Endothelial cell of umbilical vein (primary cell): ENCODE measurements around the gene XPNPEP2. TPM values are rescaled to one million over a fixed set of nuclear protein-coding genes. Genes with fewer than 3 reads are reported as not detected.

Experiments used
- BruUV-seq: library from RNA; stranded (reverse); fragments of 400-500 nt; replicated peaks from 2 replicates; lab custom pipeline; 2021; lab: Mats Ljungman, UMichigan
- CTCF ChIA-PET: fragments of 300-600, 350-600 bp; sonication (Branson Sonifier 250); formaldehyde crosslinking; loops from one replicate; lab custom pipeline; 2021; ENCODE audit warnings: antibody characterized with exemption, inconsistent platforms; lab: Charles Lee
- POLR2A ChIA-PET: fragments of 300-600, 350-600 bp; sonication (Branson Sonifier 250); formaldehyde crosslinking; loops from one replicate; lab custom pipeline; 2021; ENCODE audit warnings: antibody characterized with exemption, inconsistent platforms; lab: Charles Lee
- DNase-seq: peaks from one replicate; pipeline ENCODE4 v3.0.0-alpha.2; 2011; ENCODE audit warnings: low read depth, low spot score
- FAIRE-seq: peaks from 2 replicates; lab custom pipeline; 2011; peaks lifted over from hg19 to GRCh38; lab: Jason Lieb, UNC
- H2AFZ ChIP-seq: 2 replicates; pipeline ENCODE4 v1.6.0; 2012; ENCODE audit warnings: low read depth, low read length, control low read depth, inconsistent platforms
- H3K27ac ChIP-seq: 2 replicates; pipeline ENCODE4 v1.5.1; 2011; ENCODE audit warnings: low read depth, mild to moderate bottlenecking, control low read depth, low read length, moderate library complexity; ENCODE audit not compliant: insufficient read depth
- H3K27me3 ChIP-seq, 2 experiments: 2 replicates each; pipeline versions ENCODE4 v1.6.0 to v1.6.1; 2011; ENCODE audit warnings: low read length in 2 of 2, mixed read lengths in 1 of 2; ENCODE audit not compliant: control insufficient read depth in 2 of 2, insufficient read depth in 2 of 2
- H3K36me3 ChIP-seq, 2 experiments: 2 replicates in 1 of 2; 3 replicates in 1 of 2; pipeline ENCODE4 v1.5.1; 2011; ENCODE audit warnings: low read length in 2 of 2, mild to moderate bottlenecking in 1 of 2, moderate library complexity in 1 of 2; ENCODE audit not compliant: control insufficient read depth in 2 of 2, insufficient read depth in 2 of 2; ENCODE audit errors: extremely low read depth in 1 of 2
- H3K4me1 ChIP-seq: 3 replicates; pipeline ENCODE4 v1.5.1; 2011; ENCODE audit warnings: mild to moderate bottlenecking, low read length; ENCODE audit not compliant: control insufficient read depth, insufficient read depth; ENCODE audit errors: extremely low read depth
- H3K4me2 ChIP-seq: 2 replicates; pipeline ENCODE4 v1.6.1; 2011; ENCODE audit warnings: low read length, control low read depth, mixed read lengths; ENCODE audit not compliant: insufficient read depth
- H3K4me3 ChIP-seq, 3 experiments: fragments of 200-600 bp in 1 of 3; sonication (generic), shearing (Covaris generic) in 1 of 3; replicated peaks in 1 of 3; 2 replicates each; pipeline ENCODE4 v1.5.1; 2011 to 2016; ENCODE audit warnings: control low read depth in 3 of 3, low read length in 3 of 3, mild to moderate bottlenecking in 2 of 3, inconsistent platforms in 1 of 3, low read depth in 1 of 3, moderate library complexity in 1 of 3; ENCODE audit not compliant: insufficient read depth in 1 of 3
- H3K79me2 ChIP-seq: 2 replicates; pipeline ENCODE4 v1.6.0; 2012; ENCODE audit warnings: low read length, inconsistent platforms; ENCODE audit not compliant: control insufficient read depth, insufficient read depth
- H3K9ac ChIP-seq: replicated peaks from 2 replicates; pipeline ENCODE3; 2011; ENCODE audit warnings: low read length, control low read depth; ENCODE audit not compliant: insufficient read depth; ENCODE audit errors: extremely low read depth
- H3K9me1 ChIP-seq: replicated peaks from 3 replicates; pipeline ENCODE4 v1.6.0; 2011; ENCODE audit warnings: mild to moderate bottlenecking, low read length; ENCODE audit not compliant: control insufficient read depth, insufficient read depth; ENCODE audit errors: extremely low read depth
- H3K9me3 ChIP-seq: replicated peaks from 2 replicates; pipeline ENCODE4 v1.5.1; 2012; ENCODE audit warnings: low read length, inconsistent platforms; ENCODE audit not compliant: control insufficient read depth, insufficient read depth
- H4K20me1 ChIP-seq: replicated peaks from 2 replicates; pipeline ENCODE3; 2011; ENCODE audit warnings: mild to moderate bottlenecking, low read length; ENCODE audit not compliant: control insufficient read depth, insufficient read depth; ENCODE audit errors: extremely low read depth
- CTCF ChIP-seq, 2 donors: IDR thresholded peaks; 1 replicate in 1 of 2; 2 replicates in 1 of 2; pipeline ENCODE4 v1.5.1; 2011; ENCODE audit warnings: low read length in 2 of 2, mild to moderate bottlenecking in 2 of 2, moderate library complexity in 2 of 2, control low read depth in 1 of 2, inconsistent platforms in 1 of 2, low read depth in 1 of 2; ENCODE audit not compliant: insufficient read depth in 1 of 2; ENCODE audit errors: extremely low read depth in 1 of 2
- EZH2 ChIP-seq: IDR thresholded peaks from 2 replicates; pipeline ENCODE4 v1.6.1; 2012; ENCODE audit warnings: borderline replicate concordance, low read depth, mild to moderate bottlenecking, moderate library complexity, low read length, inconsistent platforms; ENCODE audit not compliant: severe bottlenecking
- FOS ChIP-seq: IDR thresholded peaks from 2 replicates; pipeline ENCODE4 v1.6.1; 2011; ENCODE audit warnings: mild to moderate bottlenecking, low read length, moderate library complexity, borderline replicate concordance; ENCODE audit not compliant: insufficient read depth
- GATA2 ChIP-seq: IDR thresholded peaks from 2 replicates; pipeline ENCODE4 v1.7.0; 2011; ENCODE audit warnings: low read depth, mild to moderate bottlenecking, moderate library complexity, mixed read lengths, low read length; ENCODE audit not compliant: insufficient read length, insufficient read depth
- JUN ChIP-seq: IDR thresholded peaks from 2 replicates; pipeline ENCODE4 v1.6.1; 2011; ENCODE audit warnings: borderline replicate concordance, low read depth; ENCODE audit not compliant: insufficient read length, insufficient read depth
- MAX ChIP-seq: IDR thresholded peaks from 2 replicates; pipeline ENCODE4 v1.6.1; 2011; ENCODE audit not compliant: insufficient read depth, insufficient read length
- MYC ChIP-seq: IDR thresholded peaks from one replicate; pipeline ENCODE4 v1.6.1; 2011; ENCODE audit warnings: mild to moderate bottlenecking, low read depth, low read length
- POLR2A ChIP-seq: IDR thresholded peaks from 2 replicates; pipeline ENCODE4 v1.6.1; 2012; ENCODE audit warnings: low read depth, mild to moderate bottlenecking, control low read depth, low read length
- dilution Hi-C: fragments of 300-500 bp; cut with MboI; formaldehyde crosslinking; loops from one replicate; pipeline ENCODE4 v1.15.0; 2019; ENCODE audit warnings: low sequenced_read_pairs; ENCODE audit not compliant: extremely low pct_ligation_motif_present
- intact Hi-C: fragments of 100-400 bp; cut with micrococcal nuclease; formaldehyde crosslinking; loops from one replicate; pipeline ENCODE4 v1.10.0; 2022
- polyA plus RNA-seq, 4 experiments: library from polyadenylated mRNA; depleted of rRNA in 3 of 4; stranded (reverse) in 3 of 4; unstranded in 1 of 4; fragments of >200 nt; gene quantifications; 2 replicates each; pipeline versions ENCODE4 v1.2.1 to v1.2.3, GENCODE V29; 2011 to 2012; ENCODE audit warnings: missing spikeins in 1 of 4
- total RNA-seq: library from RNA; stranded (reverse); gene quantifications from 2 replicates; pipeline ENCODE4 v1.2.3, GENCODE V29; 2021

The XPNPEP2 gene
- total and polyA plus RNA-seq, 2 donors (not counting 3 experiments of a cell fraction or from before 2014, with no cell fraction given), result 0.04 TPM; not detected in 1

- dilution Hi-C loops (no loop called here), intact Hi-C loops (no loop called here)
- Histone ChIP-seq H3K9me1 (no peaks in the 10 kb centered on the region), H3K27ac (no peak overlapping the region), H4K20me1 (no peaks in the 10 kb centered on the region), H3K79me2 (no peaks in the 10 kb centered on the region), H3K27me3 (no peaks in the 10 kb centered on the region), H3K4me2 (no peak overlapping the region), H3K4me3 (no peak overlapping the region), H2AFZ (no peak overlapping the region), H3K9ac (no peak overlapping the region), H3K9me3 (no peaks in the 10 kb centered on the region), H3K4me1 (no peaks in the 10 kb centered on the region), H3K36me3 (no peaks in the 10 kb centered on the region)
- DNase-seq (no peak), FAIRE-seq (no peak)
- no TSS peak for BruUV-seq
- CTCF ChIA-PET, result interaction anchor here (1.4 kb wide), 1 partner anchor 18 kb away, joined by 4 read pairs; no protein-coding TSS in a partner anchor
- TF ChIP-seq GATA2, result no peak
- no peak for TF ChIP-seq MAX
- TF ChIP-seq MYC, result no peak
- TF ChIP-seq POLR2A, result no peak
- POLR2A ChIA-PET, result no interaction called here
These were observed 43.2 kb upstream of the XPNPEP2 start for GRCh38 chrX:129695535-129695934.

GRCh38 chrX:129695937-129696336 lies 42.8 kb upstream of the XPNPEP2 start:
- H3K4me3 ChIP-seq, result no peak overlapping the region
- H3K79me2 ChIP-seq, result no peaks in the 10 kb centered on the region
- intact Hi-C loops (no loop called here), dilution Hi-C loops (no loop called here)
- POLR2A ChIA-PET, result no interaction called here
- TF ChIP-seq CTCF (IDR thresholded peaks at IDR 0.05; ENCODE audit: extremely low read depth in 1 of 2, insufficient read depth in 1 of 2, low read depth in 1 of 2, low read length in 2 of 2), result no peak
- TF ChIP-seq MYC, result no peak
- TF ChIP-seq JUN, result no peak
- TF ChIP-seq GATA2, result no peak
- TF ChIP-seq FOS, result no peak
- no peak for TF ChIP-seq POLR2A
- TF ChIP-seq EZH2, result no peak
- no peaks in the 10 kb centered on the region for H3K36me3 ChIP-seq
- no peak overlapping the region for H2AFZ ChIP-seq
- BruUV-seq, result no TSS peak
- H3K9me3 ChIP-seq, result no peaks in the 10 kb centered on the region
- CTCF ChIA-PET, result interaction anchor here (1.4 kb wide), 1 partner anchor 17 kb away, joined by 4 read pairs; no protein-coding TSS in a partner anchor
- no peak for FAIRE-seq
- no peaks in the 10 kb centered on the region for H3K27me3 ChIP-seq
- no peak for DNase-seq
- H3K9ac ChIP-seq, result no peak overlapping the region
- no peak overlapping the region for H3K4me2 ChIP-seq
- no peaks in the 10 kb centered on the region for H3K4me1 ChIP-seq
- H4K20me1 ChIP-seq, result no peaks in the 10 kb centered on the region
- no peak overlapping the region for H3K27ac ChIP-seq
- H3K9me1 ChIP-seq, result no peaks in the 10 kb centered on the region
